NB4 (cell line): ENCODE data around the gene MECP2.

Experiments
- POLR2A ChIP-seq: IDR thresholded peaks from 2 replicates; pipeline ENCODE4 v1.6.1; 2011; ENCODE audit warnings: mild to moderate bottlenecking; ENCODE audit not compliant: insufficient read length; ENCODE audit errors: extremely low read depth
- TF ChIP-seq, protein P1 (sequence below): IDR thresholded peaks from one replicate; pipeline ENCODE4 v1.5.1; 2012; ENCODE audit warnings: low read depth, low read length
- TF ChIP-seq, protein P2 (sequence below): IDR thresholded peaks from 2 replicates; pipeline ENCODE4 v1.6.1; 2011; ENCODE audit warnings: low read depth, low read length

DNA sequence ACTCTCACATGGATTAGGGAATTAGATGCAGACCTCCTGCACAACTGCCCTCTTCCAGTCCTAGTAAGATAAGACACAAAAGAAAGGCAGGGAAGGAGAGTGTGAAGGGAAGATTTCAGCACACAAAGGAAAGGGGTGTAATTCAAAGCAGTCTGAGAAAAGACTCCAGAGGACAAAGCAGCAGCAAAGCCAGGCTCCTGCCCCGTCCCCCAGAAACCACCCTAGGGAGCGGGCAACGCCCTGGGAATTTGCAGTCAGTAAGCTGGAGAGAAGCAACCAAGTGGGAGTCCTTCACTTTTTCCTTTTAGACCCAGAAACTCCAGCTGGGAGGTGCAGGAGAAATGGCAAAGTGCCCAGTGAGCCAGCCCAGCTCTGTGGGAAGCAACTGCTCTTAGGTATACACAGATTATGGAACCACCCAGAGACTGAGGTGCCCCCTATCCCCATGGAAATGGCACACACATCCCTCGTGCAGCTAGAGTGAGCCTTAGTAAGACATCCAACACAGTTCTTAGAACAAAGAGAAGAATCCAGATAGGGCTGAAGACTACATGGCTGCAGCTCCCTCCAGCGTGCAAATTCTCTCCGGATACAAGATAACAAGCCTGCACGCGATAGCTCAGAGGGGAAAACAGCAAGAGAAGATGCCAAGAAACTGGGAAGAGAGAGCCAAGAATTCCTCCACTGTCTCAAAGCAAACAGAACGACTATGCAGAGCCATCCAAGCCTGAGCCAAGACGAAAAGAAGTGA, 51.3 kb downstream of the MECP2 start:
- TF ChIP-seq, protein P1, sequence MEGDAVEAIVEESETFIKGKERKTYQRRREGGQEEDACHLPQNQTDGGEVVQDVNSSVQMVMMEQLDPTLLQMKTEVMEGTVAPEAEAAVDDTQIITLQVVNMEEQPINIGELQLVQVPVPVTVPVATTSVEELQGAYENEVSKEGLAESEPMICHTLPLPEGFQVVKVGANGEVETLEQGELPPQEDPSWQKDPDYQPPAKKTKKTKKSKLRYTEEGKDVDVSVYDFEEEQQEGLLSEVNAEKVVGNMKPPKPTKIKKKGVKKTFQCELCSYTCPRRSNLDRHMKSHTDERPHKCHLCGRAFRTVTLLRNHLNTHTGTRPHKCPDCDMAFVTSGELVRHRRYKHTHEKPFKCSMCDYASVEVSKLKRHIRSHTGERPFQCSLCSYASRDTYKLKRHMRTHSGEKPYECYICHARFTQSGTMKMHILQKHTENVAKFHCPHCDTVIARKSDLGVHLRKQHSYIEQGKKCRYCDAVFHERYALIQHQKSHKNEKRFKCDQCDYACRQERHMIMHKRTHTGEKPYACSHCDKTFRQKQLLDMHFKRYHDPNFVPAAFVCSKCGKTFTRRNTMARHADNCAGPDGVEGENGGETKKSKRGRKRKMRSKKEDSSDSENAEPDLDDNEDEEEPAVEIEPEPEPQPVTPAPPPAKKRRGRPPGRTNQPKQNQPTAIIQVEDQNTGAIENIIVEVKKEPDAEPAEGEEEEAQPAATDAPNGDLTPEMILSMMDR, result no peak
- TF ChIP-seq POLR2A, result no peak
- TF ChIP-seq, protein P2, sequence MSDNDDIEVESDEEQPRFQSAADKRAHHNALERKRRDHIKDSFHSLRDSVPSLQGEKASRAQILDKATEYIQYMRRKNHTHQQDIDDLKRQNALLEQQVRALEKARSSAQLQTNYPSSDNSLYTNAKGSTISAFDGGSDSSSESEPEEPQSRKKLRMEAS, result no peak
